ENCODE results near the gene AFF1. TPM values are rescaled to one million over a fixed set of nuclear protein-coding genes. Genes with fewer than 3 reads are reported as not detected.

Gene AFF1
- total and polyA plus RNA-seq, 2 of the 4 experiments (the other 2 are of a cell fraction): 7.0 to 9.6 TPM

- Histone ChIP-seq H3K79me1 (ENCODE audit: low read depth in 1 of 2, low read length in 2 of 2) (peaks cover 6 to 25% of the 10 kb centered on the region in 2 experiments; a peak in 3 of 4 replicates), H2BK15ac (ENCODE audit: low read depth, low read length) (no peak overlapping the region; the same call in 2 of the 3 replicates)
- CTCF ChIA-PET: interaction anchor here (1.0 kb wide), 1 partner anchor 188 kb away, joined by 4 read pairs; no protein-coding TSS in a partner anchor
Observed at GRCh38 chr4:87109945-87110344, 175.1 kb downstream of the AFF1 start.

More at GRCh38 chr4:87109945-87110344, 175.1 kb downstream of the AFF1 start:
- no CpG with 5 or more reads among the region's 1 CpG for WGBS, 2 experiments (ENCODE audit: extremely low coverage in 2 of 2, insufficient read length in 1 of 2)
- Histone ChIP-seq H4K20me1 (ENCODE audit: insufficient read depth, low read length) (no peaks in the 10 kb centered on the region), H3K9me1 (ENCODE audit: insufficient read depth, low read length) (peaks cover 2% of the 10 kb centered on the region), H4K91ac (ENCODE audit: insufficient read depth, low read depth, low read length) (no peak overlapping the region), H3K9me3 (ENCODE audit: control insufficient read depth, insufficient read depth, low read length) (no peaks in the 10 kb centered on the region), H3K18ac (ENCODE audit: low read depth, low read length) (no peak overlapping the region), H3K4me3 (ENCODE audit: insufficient read depth, low read depth, low read length) (no peak overlapping the region), H4K5ac (ENCODE audit: low read depth, low read length) (no peak overlapping the region), H3K4me2 (ENCODE audit: low read depth, low read length) (no peak overlapping the region), H3K14ac (replicated peaks; ENCODE audit: low read depth, low read length) (no peak overlapping the region), H2BK20ac (ENCODE audit: low read depth, low read length) (no peak overlapping the region), H2BK120ac (ENCODE audit: low read depth, low read length) (no peak overlapping the region), H3K23ac (ENCODE audit: low read depth, low read length) (no peak overlapping the region), H2BK5ac (ENCODE audit: low read depth, low read length, poor library complexity, severe bottlenecking) (no peak overlapping the region), H2AFZ (replicated peaks; ENCODE audit: low read length, poor library complexity) (no peak overlapping the region), H4K8ac (ENCODE audit: low read depth in 2 of 2, low read length in 2 of 2) (no peak overlapping the region), H3K9ac (ENCODE audit: low read depth, low read length) (no peak overlapping the region), H3K27me3 (ENCODE audit: control insufficient read depth, insufficient read depth, low read length) (no peaks in the 10 kb centered on the region), H3K27ac (ENCODE audit: insufficient read depth, low read length) (no peak overlapping the region), H3K56ac (ENCODE audit: extremely low read depth, insufficient read depth, low read length) (no peak overlapping the region), H2AK5ac (ENCODE audit: low read depth, low read length) (no peak overlapping the region), H3K4me1 (ENCODE audit: control insufficient read depth, insufficient read depth, low read length) (peaks cover 6% of the 10 kb centered on the region; the same call in 1 of the 2 replicates), H2AK9ac (replicated peaks; ENCODE audit: low read depth, low read length, poor library complexity) (no peak overlapping the region), H3K4ac (ENCODE audit: low read depth, low read length) (no peak overlapping the region), H3K36me3 (ENCODE audit: control insufficient read depth, insufficient read depth, low read length) (peaks cover 10% of the 10 kb centered on the region)
- intact Hi-C loops (cut with micrococcal nuclease) (no loop called here), in situ Hi-C loops (cut with MboI; ENCODE audit: low sequenced_read_pairs) (loop anchor here (25.0 kb wide), 1 partner anchor 623 kb away; no protein-coding TSS in a partner anchor), dilution Hi-C loops (cut with HindIII; ENCODE audit: low sequenced_read_pairs, unreplicated experiment) (no loop called here)
- DNase-seq: no peak
- ATAC-seq (ENCODE audit: low read depth): no peak
- no peak for TF ChIP-seq BHLHE40 (IDR thresholded peaks at IDR 0.05; ENCODE audit: low read depth, low read length)
- TF ChIP-seq CHD1 (IDR thresholded peaks at IDR 0.05; ENCODE audit: low read depth, low read length): no peak
- TF ChIP-seq, protein P1, sequence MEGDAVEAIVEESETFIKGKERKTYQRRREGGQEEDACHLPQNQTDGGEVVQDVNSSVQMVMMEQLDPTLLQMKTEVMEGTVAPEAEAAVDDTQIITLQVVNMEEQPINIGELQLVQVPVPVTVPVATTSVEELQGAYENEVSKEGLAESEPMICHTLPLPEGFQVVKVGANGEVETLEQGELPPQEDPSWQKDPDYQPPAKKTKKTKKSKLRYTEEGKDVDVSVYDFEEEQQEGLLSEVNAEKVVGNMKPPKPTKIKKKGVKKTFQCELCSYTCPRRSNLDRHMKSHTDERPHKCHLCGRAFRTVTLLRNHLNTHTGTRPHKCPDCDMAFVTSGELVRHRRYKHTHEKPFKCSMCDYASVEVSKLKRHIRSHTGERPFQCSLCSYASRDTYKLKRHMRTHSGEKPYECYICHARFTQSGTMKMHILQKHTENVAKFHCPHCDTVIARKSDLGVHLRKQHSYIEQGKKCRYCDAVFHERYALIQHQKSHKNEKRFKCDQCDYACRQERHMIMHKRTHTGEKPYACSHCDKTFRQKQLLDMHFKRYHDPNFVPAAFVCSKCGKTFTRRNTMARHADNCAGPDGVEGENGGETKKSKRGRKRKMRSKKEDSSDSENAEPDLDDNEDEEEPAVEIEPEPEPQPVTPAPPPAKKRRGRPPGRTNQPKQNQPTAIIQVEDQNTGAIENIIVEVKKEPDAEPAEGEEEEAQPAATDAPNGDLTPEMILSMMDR (conservative IDR thresholded peaks at IDR 0.05; ENCODE audit: low read depth, low read length): no peak
- no peak for TF ChIP-seq POLR2A (IDR thresholded peaks at IDR 0.05; ENCODE audit: low read depth, low read length)
- no peak for TF ChIP-seq RFX5 (IDR thresholded peaks at IDR 0.05; ENCODE audit: low read depth, low read length)
- no peak for TF ChIP-seq RCOR1 (IDR thresholded peaks at IDR 0.05; ENCODE audit: insufficient replicate concordance, low read length)
- BruUV-seq (replicated peaks): no TSS peak
- POLR2A ChIA-PET (ENCODE audit: unreplicated experiment): no interaction called here

All from IMR-90 (cell line).